ENCODE measurements around the gene OR5AP2.

DNA sequence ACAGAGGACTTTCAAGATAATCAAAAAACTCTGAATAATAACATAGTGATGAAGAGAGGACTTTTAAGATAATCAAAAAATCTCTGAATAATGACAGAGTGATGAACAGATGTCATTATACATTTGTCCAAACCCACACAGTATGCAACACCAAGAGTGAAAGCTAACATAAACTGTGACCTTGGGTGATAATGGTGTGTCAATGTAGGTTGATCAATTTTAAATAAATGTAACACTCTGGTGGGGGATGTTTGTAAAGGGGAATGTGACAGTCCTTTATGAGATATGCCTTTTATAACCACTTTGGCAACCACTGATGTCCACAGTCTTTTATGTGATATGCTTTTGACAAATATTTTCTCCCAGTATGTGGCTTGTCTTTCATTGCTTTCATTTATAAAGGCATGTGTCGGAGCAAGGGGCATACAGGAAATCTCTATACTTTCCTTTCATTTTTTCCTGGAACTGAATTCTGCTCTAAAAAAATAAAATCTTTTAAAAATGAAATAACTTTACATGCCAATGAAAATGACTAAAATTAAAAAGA lies 46.4 kb upstream of the OR5AP2 start:
- TF ChIP-seq, protein P1, sequence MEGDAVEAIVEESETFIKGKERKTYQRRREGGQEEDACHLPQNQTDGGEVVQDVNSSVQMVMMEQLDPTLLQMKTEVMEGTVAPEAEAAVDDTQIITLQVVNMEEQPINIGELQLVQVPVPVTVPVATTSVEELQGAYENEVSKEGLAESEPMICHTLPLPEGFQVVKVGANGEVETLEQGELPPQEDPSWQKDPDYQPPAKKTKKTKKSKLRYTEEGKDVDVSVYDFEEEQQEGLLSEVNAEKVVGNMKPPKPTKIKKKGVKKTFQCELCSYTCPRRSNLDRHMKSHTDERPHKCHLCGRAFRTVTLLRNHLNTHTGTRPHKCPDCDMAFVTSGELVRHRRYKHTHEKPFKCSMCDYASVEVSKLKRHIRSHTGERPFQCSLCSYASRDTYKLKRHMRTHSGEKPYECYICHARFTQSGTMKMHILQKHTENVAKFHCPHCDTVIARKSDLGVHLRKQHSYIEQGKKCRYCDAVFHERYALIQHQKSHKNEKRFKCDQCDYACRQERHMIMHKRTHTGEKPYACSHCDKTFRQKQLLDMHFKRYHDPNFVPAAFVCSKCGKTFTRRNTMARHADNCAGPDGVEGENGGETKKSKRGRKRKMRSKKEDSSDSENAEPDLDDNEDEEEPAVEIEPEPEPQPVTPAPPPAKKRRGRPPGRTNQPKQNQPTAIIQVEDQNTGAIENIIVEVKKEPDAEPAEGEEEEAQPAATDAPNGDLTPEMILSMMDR (IDR thresholded peaks at IDR 0.05): no peak
- no peak for TF ChIP-seq POLR2A (IDR thresholded peaks at IDR 0.05)
